GM19467 (cell line): ENCODE results near the gene CFB.
"Not testable (repeated sequence)": the region's sequence is repeated elsewhere in the genome, so short reads cannot be mapped to it uniquely, and the experiment has no call there.

Experiments used
- ATAC-seq: cut with Tn5 transposase; IDR thresholded peaks from one replicate; pipeline ENCODE4 v1.9.1; 2021; ENCODE audit warnings: mild to moderate bottlenecking, moderate library complexity; ENCODE audit not compliant: unreplicated experiment

Gene CFB

DNA sequence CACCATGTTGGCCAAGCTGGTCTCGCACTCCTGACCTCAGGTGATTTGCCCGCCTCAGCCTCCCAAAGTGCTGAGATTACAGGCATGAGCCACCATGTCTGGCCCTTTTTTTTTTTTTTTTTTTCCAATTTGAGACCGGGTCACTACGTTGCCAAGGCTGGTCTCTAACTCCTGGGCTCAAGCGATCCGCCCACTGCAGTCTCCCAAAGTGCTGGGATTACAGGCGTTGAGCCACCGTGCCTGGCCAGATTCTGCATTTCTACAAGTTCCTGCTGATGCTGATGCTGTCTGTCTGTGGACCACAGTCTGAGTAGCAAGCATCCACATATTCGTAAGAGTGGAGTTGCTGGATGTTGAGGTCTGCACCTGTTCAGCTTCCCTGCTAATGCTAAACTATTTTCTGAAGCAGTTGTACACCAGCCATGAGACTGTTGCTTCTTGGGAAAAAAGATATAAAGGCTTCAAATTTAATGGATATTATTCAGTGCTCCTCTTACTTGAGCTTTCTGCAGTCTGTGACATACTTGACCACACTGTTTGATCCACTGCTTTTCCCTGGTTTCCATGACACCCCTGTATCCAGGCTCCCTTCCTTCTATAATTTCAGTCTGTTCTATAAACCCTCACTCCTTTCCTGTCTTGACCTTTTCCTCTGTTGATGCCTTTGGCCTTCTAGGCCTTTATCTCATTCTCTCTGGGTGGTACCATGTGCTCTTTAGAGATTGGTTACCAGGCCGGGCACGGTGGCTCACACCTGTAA, 33.9 kb upstream of the CFB start:
- no peak for ATAC-seq

DNA sequence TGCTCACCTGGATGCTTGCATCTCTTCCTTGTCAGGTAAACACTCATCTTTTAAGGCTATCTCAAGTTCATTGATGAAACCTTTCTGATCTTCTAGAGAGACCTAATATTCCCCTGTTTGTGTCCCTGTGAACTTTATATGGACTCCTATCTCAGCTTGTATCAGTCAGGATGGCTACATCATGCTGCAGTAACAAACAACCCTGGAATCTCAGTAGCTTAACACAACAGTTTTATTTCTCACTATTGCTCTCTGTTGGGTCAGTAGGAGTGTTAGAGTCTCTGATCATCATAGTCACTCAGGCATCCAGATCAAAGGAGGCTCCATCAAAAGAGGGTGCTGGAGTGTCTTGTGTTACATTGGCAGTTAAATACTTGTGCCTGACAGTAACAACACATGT, 30.5 kb upstream of the CFB start:
- no peak for ATAC-seq

DNA sequence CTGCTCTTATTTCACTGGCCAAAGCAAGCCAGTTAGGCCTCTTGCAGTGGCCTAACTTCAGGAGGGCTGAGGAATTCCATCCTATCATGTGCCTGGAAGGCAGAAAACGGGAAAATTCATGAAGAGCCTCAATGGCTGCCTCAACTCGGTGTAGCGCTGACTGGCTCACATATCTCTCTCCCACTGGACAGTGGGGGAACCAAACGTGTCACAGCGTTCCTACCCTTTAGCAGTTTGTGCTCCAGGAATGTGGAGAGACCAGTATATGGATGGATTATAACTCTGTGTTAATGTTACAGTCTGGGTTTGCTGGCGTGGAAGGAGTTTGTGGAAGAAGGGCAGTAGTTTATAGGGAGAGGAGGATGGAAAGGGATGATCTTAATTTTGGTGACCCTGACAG, 30.1 kb upstream of the CFB start:
- no peak for ATAC-seq

DNA sequence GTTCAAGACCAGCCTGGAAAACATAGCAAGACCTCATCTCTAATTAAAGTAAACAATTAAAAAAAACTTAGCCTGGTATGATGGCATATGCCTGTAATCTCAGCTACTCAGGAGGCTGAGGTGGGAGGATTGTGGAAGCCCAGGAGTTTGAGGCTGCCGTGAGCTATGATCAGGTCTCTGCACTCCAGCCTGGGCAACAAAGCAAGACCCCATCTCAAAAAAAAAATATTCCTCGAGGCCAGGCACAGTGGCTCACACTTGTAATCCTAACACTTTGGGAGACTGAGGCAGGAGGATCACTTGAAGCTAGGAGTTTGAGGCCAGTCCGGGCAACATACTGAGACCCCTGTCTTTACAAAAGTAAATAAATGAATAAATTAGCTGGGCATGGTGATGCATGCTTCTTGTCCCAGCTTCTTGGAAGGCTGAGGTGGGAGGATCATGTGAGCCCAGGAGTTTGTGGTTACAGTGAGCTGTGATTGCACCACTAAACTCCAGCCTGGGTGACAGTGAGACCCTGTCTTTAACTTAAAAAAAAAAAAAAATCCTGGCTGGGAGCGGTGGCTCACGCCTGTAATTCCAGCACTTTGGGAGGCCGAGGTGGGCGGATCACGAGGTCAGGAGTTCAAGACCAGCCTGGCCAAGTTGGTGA, 27.7 kb upstream of the CFB start:
- ATAC-seq = no peak

DNA sequence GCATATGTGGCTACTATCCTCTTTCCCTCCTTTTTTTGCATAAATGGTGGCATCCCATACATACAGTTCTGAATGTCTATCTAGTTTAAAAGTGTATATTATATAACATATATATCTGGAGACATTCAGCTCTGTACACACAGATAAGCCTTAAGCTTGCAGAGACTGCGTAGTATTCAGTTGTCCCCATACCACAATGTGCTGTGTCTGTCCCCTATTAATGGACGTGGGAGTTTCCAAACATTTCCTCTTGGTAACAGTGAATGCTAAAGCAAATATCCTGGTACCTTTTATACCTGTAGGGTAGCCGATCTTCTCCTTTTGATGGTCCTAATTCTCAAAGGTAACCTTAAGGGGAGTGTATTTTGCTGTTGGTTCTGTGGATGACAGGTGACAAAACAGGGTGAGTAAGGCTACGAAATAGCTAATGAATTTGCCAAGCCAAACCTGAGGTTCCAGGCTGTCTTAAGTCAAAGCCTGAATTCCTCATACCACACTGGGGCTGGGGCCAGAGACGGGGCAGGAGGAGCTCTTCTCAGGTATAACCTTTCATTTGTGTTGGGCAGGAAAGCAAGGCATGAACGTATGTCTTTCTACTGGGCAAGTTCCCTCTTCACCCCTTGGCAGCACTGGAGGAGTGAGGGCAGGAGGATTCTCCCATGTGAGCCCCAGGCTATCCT, 26.1 kb upstream of the CFB start:
- no peak for ATAC-seq

DNA sequence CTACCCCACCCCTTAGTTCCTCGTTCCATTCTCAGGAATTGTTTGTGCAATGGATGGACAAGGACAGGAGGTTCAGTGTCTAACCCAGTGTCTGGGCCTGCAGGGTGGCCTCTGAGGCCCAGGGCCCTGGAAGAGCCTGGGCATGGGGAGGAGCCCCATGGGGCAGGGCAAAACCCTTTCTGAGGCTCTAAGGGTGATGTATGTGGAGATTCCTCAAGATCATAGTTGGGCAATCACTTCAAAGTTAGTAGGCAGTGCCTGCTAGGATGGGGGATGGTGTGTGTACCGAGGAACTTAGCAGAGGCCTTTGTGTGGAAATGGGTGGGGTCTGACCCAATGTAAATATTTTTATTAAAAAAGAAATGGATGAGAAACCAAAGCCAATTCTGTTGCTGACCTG, 25.1 kb upstream of the CFB start:
- ATAC-seq = no peak

DNA sequence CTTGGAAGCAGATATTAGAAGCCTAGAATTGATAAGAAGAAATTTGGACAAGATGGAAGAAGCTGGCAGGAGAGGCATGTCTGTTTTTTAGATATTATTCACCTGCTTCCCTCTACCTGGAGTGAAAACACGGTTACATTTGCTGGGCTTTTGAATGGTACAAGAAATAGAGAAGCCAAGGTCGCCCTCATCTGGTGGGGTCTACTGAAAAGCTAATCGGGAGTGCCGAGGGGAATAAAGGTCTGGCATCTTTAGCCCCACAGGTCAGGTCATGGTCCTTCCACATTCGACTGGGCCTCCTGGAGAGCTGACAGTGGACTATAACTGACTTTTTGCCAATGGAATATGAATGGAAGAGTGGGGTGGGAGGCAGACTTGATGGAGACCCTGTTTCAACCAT, 23.0 kb upstream of the CFB start:
- no peak for ATAC-seq

DNA sequence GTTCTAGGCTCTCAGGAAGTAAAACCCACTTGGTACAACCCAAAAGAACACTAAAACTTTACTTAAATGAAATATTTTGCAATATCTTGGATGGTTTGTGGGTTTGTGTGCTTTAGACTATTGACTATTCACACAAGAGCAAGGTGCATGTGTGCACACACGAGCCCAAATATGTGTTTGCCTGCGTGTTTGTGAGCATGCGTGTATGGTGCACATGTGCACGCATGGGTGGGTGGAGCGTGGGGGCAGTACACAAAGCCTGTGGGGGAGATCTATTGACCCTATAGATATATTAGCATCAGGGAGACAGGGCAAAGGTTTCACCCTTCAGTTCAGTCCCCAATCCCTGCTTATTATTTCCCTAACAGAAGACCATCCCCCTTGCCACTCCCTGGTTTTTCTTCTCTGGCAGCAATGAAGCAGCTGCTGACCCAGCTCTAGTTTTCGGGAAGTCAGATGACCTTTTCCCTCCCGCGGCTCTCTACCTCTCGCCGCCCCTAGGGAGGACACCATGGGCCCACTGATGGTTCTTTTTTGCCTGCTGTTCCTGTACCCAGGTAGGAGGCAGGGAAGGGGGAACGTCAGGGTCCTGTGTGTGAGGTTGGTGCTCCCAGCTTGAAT, 18.5 kb upstream of the CFB start, which contains the start of gene C2:
Gene C2 (plus strand): TSS at position 476 of the 621 bp plus-strand sequence. CDS start 36 bp downstream, at position 512.
- ATAC-seq = no peak

DNA sequence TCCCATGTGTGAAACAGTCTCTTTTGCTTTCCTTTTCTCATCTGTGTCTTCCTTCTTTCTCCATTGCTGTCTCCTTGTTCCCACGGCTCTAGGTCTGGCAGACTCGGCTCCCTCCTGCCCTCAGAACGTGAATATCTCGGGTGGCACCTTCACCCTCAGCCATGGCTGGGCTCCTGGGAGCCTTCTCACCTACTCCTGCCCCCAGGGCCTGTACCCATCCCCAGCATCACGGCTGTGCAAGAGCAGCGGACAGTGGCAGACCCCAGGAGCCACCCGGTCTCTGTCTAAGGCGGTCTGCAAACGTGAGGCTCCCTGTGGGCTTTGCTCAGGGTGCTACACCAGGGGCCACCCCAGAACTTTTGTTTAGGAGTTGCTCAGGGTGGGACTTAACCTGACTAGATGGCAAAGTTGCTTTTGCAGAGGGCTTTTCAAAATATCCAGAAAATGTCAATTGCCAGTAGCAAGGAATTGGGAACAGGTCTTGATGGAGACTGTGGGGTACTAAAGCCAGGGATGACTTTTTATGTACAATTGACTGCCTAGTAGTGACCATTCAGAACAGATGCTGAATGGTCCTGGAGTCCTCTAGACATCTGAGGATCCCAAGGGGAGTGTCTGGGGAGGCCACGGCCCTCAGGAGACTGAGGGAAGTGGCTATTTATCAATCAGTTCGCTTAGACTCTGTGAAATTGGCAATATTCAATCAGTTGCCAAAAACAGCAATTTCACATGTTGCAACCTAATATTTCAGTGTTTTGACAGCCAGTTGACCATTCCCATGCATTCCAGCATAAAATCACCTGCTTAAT, 17.8 kb upstream of the CFB start:
- ATAC-seq = no peak

DNA sequence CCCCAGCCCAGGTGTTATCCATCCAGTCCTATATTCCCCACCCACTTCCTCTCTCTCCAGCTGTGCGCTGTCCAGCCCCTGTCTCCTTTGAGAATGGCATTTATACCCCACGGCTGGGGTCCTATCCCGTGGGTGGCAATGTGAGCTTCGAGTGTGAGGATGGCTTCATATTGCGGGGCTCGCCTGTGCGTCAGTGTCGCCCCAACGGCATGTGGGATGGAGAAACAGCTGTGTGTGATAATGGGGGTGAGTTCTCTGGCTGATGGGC, 17.3 kb upstream of the CFB start:
- no peak for ATAC-seq

DNA sequence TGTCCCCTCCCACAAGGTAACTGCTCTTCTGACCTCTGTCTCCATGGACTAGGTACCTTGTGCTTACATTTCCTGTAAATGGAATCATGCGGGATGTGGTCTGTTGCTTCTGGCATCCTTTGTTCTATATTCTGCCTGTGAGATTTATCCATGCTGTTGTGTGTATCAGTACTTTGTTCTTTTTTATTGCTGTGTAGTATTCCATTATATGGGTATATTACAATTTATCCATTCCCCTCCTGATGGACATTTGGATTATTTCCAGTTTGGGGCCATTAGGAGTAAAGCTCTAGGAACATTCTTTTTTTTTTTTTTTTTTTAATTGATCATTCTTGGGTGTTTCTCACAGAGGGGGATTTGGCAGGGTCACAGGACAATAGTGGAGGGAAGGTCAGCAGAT, 14.9 kb upstream of the CFB start:
- ATAC-seq = no peak

DNA sequence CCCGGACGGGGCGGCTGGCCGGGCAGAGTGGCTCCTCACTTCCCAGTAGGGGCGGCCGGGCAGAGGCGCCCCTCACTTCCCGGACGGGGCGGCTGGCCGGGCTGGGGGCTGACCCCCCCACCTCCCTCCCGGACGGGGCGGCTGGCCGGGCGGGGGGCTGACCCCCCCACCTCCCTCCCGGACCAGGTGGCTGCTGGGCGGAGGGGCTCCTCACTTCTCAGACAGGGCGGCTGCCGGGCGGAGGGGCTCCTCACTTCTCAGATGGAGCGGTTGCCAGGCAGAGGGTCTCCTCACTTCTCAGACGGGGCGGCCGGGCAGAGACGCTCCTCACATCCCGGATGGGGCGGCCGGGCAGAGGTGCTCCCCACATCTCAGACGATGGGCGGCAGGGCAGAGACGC, 13.8 kb upstream of the CFB start:
- ATAC-seq = not testable (repeated sequence)

DNA sequence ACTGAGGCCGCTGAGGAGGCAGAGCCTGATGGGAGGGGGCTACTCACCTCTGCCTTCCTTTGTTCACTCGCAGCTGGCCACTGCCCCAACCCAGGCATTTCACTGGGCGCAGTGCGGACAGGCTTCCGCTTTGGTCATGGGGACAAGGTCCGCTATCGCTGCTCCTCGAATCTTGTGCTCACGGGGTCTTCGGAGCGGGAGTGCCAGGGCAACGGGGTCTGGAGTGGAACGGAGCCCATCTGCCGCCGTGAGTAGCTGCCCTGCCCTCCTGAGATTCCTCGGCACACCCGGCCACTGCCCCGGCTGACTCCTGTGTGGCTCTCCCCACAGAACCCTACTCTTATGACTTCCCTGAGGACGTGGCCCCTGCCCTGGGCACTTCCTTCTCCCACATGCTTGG, 12.4 kb upstream of the CFB start:
- no peak for ATAC-seq

DNA sequence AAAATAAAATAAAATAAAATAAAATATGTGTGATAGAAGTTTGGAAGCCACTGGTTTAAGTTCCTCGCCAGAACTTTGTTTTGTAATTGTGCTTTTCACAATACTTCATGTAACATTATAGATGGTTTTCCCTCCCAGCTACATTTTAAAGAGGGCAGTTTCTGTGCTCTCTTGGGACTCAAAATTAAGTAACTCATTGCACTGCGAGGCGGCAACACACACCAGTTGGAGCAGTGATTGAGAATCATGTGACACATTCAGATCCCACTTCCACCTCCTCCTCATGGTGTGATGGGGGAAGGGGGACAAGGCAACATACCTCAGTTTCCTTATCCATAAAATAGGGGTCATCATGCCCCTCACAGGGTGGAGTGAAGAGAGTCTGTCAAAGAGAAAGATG, 10.9 kb upstream of the CFB start:
- ATAC-seq = no peak

DNA sequence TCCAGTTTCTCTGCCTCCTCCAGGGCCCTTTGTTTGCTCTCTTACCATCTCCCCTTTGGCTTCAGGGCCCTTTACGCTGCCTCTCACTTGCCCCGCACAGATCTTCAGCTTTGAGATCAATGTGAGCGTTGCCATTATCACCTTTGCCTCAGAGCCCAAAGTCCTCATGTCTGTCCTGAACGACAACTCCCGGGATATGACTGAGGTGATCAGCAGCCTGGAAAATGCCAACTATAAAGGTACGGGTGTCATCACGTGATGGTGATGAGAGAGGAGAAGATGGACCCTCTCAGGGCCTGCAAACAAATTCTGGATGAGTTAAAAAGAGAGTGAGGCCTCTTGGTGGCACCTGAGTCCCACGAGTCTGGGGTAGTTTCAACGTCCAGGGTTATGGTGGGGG, 10.1 kb upstream of the CFB start:
- ATAC-seq = no peak

DNA sequence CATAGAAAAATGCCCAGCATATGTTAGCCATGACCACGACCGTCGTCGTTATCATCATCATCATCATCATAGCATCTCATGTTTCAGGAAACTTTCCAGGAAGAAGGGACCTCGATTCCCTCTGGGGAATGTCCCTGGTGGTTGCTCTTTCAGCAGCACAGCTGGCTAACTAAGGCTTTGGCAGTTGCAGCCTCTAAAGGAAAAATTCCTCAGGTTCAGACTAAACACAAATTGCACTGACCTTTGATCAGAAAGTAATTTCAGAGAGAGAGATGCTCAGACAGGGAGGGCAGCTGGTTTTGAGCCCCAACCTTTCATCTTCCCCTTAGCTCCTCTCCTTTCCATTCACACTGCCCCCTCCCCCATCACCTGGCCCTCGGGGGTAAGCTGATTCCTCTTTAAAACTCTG, 5.6 kb upstream of the CFB start:
- no peak for ATAC-seq

DNA sequence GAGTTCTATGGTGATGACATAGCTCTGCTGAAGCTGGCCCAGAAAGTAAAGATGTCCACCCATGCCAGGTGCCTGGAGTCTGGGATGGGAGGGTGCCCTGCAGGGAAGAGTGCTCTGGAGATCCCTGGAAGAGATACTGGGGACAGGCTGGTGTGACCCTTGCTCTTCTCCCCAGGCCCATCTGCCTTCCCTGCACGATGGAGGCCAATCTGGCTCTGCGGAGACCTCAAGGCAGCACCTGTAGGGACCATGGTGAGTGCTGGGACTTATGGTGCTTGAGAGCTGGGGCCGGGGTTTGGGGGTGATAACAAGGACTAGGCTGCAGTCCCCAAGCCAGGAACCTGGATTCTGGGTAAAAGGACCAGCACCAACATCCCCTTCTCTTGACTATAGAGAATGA, 2.2 kb upstream of the CFB start:
- no peak for ATAC-seq

DNA sequence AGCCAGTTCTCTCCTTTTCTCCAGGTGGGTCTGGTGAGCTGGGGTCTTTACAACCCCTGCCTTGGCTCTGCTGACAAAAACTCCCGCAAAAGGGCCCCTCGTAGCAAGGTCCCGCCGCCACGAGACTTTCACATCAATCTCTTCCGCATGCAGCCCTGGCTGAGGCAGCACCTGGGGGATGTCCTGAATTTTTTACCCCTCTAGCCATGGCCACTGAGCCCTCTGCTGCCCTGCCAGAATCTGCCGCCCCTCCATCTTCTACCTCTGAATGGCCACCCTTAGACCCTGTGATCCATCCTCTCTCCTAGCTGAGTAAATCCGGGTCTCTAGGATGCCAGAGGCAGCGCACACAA, 765 bp upstream of the CFB start:
- no peak for ATAC-seq

DNA sequence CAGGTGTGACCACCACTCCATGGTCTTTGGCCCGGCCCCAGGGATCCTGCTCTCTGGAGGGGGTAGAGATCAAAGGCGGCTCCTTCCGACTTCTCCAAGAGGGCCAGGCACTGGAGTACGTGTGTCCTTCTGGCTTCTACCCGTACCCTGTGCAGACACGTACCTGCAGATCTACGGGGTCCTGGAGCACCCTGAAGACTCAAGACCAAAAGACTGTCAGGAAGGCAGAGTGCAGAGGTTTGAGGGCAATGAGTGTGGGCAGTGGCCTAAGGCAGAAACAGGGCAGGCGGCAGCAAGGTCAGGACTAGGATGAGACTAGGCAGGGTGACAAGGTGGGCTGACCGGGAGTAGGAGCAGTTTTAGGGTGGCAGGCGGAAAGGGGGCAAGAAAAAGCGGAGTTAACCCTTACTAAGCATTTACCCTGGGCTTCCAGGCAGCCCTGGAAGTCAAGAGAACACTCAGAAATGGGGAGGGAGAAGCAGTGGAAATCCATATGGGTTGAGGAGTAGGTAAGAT, 533 bp downstream of the CFB start:
- ATAC-seq = no peak

DNA sequence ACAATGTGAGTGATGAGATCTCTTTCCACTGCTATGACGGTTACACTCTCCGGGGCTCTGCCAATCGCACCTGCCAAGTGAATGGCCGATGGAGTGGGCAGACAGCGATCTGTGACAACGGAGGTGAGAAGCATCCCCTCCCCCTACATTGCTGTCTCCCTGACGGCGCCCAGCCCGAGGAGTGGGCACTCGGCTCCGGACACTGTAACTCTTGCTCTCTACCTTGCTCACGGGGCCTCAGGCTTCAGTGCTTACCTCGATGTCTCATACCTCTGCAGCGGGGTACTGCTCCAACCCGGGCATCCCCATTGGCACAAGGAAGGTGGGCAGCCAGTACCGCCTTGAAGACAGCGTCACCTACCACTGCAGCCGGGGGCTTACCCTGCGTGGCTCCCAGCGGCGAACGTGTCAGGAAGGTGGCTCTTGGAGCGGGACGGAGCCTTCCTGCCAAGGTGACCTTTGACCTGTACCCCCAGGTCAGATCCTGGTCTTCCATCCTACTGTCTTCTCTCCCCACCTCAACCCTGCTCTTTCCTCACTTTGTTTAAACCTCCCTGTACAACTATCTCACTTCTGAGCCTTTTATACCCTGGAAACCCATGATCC, 1.3 kb downstream of the CFB start:
- no peak for ATAC-seq

DNA sequence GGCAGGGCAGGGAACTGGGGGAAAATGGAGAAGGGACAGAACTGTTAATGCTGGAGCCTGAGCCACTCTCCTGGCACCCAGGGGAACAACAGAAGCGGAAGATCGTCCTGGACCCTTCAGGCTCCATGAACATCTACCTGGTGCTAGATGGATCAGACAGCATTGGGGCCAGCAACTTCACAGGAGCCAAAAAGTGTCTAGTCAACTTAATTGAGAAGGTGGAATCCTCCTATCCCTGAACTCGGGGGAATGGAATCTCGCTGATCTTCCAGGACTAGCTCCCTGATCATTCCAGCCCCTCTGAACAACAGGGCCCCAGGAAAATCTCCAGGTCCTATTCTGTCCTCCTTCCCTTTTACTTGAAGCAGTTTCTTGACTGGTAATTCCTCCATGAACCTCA, 2.0 kb downstream of the CFB start:
- ATAC-seq = no peak
